PC-3 (cell line): ENCODE measurements around the gene CDH4. TPM values are rescaled to one million over a fixed set of nuclear protein-coding genes. Genes with fewer than 3 reads are reported as not detected.

Source experiments
- ATAC-seq: fragments of 200-7000 bp; cut with Tn5 transposase; 2 replicates; pipeline ENCODE4 v1.9.1; 2020; ENCODE audit warnings: mild to moderate bottlenecking, moderate library complexity
- BruUV-seq: library from RNA; stranded (reverse); fragments of 400-500 nt; replicated peaks from 2 replicates; lab custom pipeline; 2021; lab: Mats Ljungman, UMichigan
- CTCF ChIA-PET: fragments of 300-600 bp; sonication (Branson Sonifier 250); formaldehyde crosslinking; loops from one replicate; lab custom pipeline; 2022; ENCODE audit warnings: antibody characterized with exemption; lab: Charles Lee
- POLR2A ChIA-PET: fragments of 300-600 bp; sonication (Branson Sonifier 250); formaldehyde crosslinking; loops from one replicate; lab custom pipeline; 2022; ENCODE audit warnings: antibody characterized with exemption; ENCODE audit not compliant: unreplicated experiment; lab: Charles Lee
- DNase-seq: peaks from one replicate; pipeline ENCODE4 v3.0.0-alpha.2; 2015
- H2AFZ ChIP-seq: fragments of 300-600 bp; sonication (generic); 2 replicates; pipeline ENCODE4 v1.6.0; 2016; ENCODE audit warnings: antibody characterized with exemption, low read length
- H3F3A ChIP-seq: fragments of 300-600 bp; sonication (generic); one replicate; pipeline ENCODE4 v1.6.0; 2017; ENCODE audit warnings: antibody characterized with exemption, low read length, control low read depth, mild to moderate bottlenecking; ENCODE audit not compliant: unreplicated experiment
- H3K27ac ChIP-seq: fragments of 300-600 bp; sonication (generic); 2 replicates; pipeline ENCODE4 v1.5.1; 2016; ENCODE audit warnings: mild to moderate bottlenecking, low read length
- H3K27me3 ChIP-seq: fragments of 300-600 bp; sonication (generic); 2 replicates; pipeline ENCODE4 v1.6.1; 2016; ENCODE audit warnings: low read length, mixed read lengths
- H3K36me3 ChIP-seq: fragments of 300-600 bp; sonication (generic); 2 replicates; pipeline ENCODE4 v1.6.1; 2016; ENCODE audit warnings: low read depth, mixed run types, low read length, mixed read lengths
- H3K4me1 ChIP-seq: fragments of 300-600 bp; sonication (generic); 2 replicates; pipeline ENCODE4 v1.5.1; 2016; ENCODE audit warnings: low read length; ENCODE audit not compliant: insufficient read depth
- H3K4me2 ChIP-seq: fragments of 300-600 bp; sonication (generic); 2 replicates; pipeline ENCODE4 v1.6.0; 2016; ENCODE audit warnings: low read length
- H3K4me3 ChIP-seq: fragments of 300-600 bp; sonication (generic); 2 replicates; pipeline ENCODE4 v1.5.1; 2016; ENCODE audit warnings: mild to moderate bottlenecking, low read length, mixed read lengths
- H3K79me2 ChIP-seq: fragments of 300-600 bp; sonication (generic); 2 replicates; pipeline ENCODE4 v1.6.1; 2017; ENCODE audit warnings: low read length, mixed read lengths
- H3K9ac ChIP-seq: fragments of 300-600 bp; sonication (generic); 2 replicates; pipeline ENCODE4 v1.6.0; 2016; ENCODE audit warnings: mild to moderate bottlenecking, low read length
- H3K9me2 ChIP-seq: fragments of 300-600 bp; sonication (generic); replicated peaks from 2 replicates; pipeline ENCODE4 v1.6.1; 2016; ENCODE audit warnings: mixed run types, low read length, mixed read lengths
- H3K9me3 ChIP-seq: fragments of 300-600 bp; sonication (generic); 2 replicates; pipeline ENCODE4 v1.6.1; 2016; ENCODE audit warnings: low read length, mixed read lengths
- H4K20me1 ChIP-seq: fragments of 300-600 bp; sonication (generic); 2 replicates; pipeline ENCODE4 v1.6.1; 2016; ENCODE audit warnings: low read length, mixed read lengths
- EZH2 ChIP-seq: fragments of 300-600 bp; sonication (generic); IDR thresholded peaks from one replicate; pipeline ENCODE4 v1.6.1; 2017; ENCODE audit warnings: antibody characterized with exemption, mild to moderate bottlenecking, low read length; ENCODE audit not compliant: unreplicated experiment
- EZH2phosphoT487 ChIP-seq: fragments of 300-600 bp; sonication (generic); IDR thresholded peaks from 2 replicates; pipeline ENCODE4 v1.6.1; 2018; ENCODE audit warnings: mild to moderate bottlenecking, antibody characterized with exemption, low read length, borderline replicate concordance
- intact Hi-C: fragments of 100-400 bp; cut with micrococcal nuclease; formaldehyde crosslinking; loops from 2 replicates; pipeline ENCODE4 v1.9.0; 2023
- total RNA-seq: library from RNA; depleted of rRNA; stranded (reverse); fragments of >200 nt; gene quantifications from 2 replicates; pipeline ENCODE4 v1.2.3, GENCODE V29; 2014
- TF ChIP-seq, protein P1 (sequence below): fragments of 300-600 bp; sonication (generic); conservative IDR thresholded peaks from 2 replicates; pipeline ENCODE4 v1.5.1; 2017; ENCODE audit warnings: antibody characterized with exemption, low read depth, mild to moderate bottlenecking, low read length

CDH4 gene
- total RNA-seq, 1 experiment from 2014 or later: not detected

DNA sequence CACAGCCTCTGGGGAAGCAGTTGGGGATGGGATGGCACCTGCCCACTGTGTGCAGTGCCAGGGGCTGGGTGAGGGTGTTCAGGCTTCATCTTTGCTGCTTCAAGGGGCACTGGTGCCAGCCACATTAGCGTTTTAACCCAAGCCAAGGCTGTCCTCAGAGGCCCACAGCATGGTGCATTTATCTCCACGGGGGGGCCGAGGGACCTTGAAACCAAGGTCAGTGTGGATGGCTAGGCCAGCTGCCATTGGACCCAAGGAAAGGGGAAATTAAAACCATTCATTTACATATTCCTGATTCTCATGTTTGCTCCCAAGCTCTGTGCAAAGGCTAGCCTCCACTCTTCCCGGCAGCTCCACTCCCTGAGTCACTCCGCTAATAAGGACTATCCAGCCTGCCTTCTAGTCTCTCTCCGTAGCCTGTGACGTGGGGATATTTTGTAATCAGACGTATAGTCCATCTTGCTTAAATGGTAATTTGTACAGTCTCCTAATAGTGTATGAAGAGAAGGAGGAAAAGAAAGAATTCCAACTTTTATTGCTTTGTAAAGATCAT is 197.1 kb downstream of the CDH4 start:
- intact Hi-C loops: no loop called here
- H3K4me1 ChIP-seq: no peaks in the 10 kb centered on the region
- ChIA-PET CTCF (no interaction called here), POLR2A (no interaction called here)
- H3K9me3 ChIP-seq: no peaks in the 10 kb centered on the region
- TF ChIP-seq EZH2phosphoT487 (no peak), EZH2 (no peak)
- TF ChIP-seq, protein P1, sequence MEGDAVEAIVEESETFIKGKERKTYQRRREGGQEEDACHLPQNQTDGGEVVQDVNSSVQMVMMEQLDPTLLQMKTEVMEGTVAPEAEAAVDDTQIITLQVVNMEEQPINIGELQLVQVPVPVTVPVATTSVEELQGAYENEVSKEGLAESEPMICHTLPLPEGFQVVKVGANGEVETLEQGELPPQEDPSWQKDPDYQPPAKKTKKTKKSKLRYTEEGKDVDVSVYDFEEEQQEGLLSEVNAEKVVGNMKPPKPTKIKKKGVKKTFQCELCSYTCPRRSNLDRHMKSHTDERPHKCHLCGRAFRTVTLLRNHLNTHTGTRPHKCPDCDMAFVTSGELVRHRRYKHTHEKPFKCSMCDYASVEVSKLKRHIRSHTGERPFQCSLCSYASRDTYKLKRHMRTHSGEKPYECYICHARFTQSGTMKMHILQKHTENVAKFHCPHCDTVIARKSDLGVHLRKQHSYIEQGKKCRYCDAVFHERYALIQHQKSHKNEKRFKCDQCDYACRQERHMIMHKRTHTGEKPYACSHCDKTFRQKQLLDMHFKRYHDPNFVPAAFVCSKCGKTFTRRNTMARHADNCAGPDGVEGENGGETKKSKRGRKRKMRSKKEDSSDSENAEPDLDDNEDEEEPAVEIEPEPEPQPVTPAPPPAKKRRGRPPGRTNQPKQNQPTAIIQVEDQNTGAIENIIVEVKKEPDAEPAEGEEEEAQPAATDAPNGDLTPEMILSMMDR: no peak
- no peak overlapping the region for H3K27ac ChIP-seq
- H3K27me3 ChIP-seq: peaks cover 11% of the 10 kb centered on the region
- no peak overlapping the region for H2AFZ ChIP-seq
- H3K4me3 ChIP-seq: no peak overlapping the region
- no peaks in the 10 kb centered on the region for H3F3A ChIP-seq
- no peaks in the 10 kb centered on the region for H3K36me3 ChIP-seq
- DNase-seq (no peak), ATAC-seq (no peak)
- H3K4me2 ChIP-seq: no peak overlapping the region
- H4K20me1 ChIP-seq: no peaks in the 10 kb centered on the region
- no TSS peak for BruUV-seq
- no peaks in the 10 kb centered on the region for H3K9me2 ChIP-seq
- H3K79me2 ChIP-seq: no peaks in the 10 kb centered on the region
- H3K9ac ChIP-seq: no peak overlapping the region

DNA sequence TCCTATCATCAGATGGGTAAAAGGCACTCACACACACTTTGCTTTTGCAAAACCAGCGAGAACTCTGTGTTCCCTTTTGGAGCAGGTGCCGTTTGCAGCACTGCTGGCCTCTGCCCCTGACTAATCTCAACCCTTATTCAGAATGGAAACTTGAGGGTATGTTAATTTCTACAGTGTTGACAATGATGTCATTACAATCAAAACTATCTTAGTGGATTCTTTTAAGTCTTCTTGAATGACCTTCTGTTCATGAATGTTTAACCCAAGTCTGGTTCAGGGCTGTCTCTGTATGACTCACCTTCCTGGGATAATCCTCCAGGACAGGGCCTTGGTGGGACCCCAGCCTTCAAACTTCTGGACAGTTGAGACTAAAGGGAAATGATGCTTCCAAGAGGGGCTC is 197.9 kb downstream of the CDH4 start:
- Histone ChIP-seq H3K27me3 (peaks cover 11% of the 10 kb centered on the region), H3K9me2 (no peaks in the 10 kb centered on the region), H3K9ac (no peak overlapping the region), H3K36me3 (no peaks in the 10 kb centered on the region), H2AFZ (no peak overlapping the region), H3K4me1 (no peaks in the 10 kb centered on the region), H4K20me1 (no peaks in the 10 kb centered on the region), H3K27ac (no peak overlapping the region), H3F3A (no peaks in the 10 kb centered on the region), H3K79me2 (no peaks in the 10 kb centered on the region), H3K4me3 (no peak overlapping the region), H3K9me3 (no peaks in the 10 kb centered on the region), H3K4me2 (no peak overlapping the region)
- intact Hi-C loops: no loop called here
- POLR2A ChIA-PET: no interaction called here
- BruUV-seq: no TSS peak
- CTCF ChIA-PET: no interaction called here
- DNase-seq: no peak
- TF ChIP-seq, protein P1: no peak
- ATAC-seq: no peak

DNA sequence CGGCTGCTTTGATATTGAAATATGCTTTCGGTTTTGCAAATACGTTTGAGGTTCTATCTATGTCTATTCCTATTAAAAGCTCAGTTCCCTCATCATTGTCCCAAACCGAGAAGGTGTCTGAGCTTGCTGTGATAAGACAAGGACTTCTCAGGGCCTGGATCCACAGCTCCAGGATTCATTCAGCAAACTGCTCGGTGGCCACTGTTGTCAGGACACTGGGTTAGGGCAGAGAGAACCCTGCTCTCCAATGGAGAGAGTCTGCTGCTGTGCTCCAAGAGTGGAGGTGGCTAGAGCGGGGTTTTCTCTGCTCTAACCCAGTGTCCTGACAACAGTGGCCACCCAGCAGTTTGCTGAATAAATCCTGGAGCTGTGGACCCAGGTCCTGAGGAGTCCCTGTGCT is 198.5 kb downstream of the CDH4 start:
- no peaks in the 10 kb centered on the region for H4K20me1 ChIP-seq
- H3K9ac ChIP-seq: no peak overlapping the region
- H3K9me2 ChIP-seq: no peaks in the 10 kb centered on the region
- CTCF ChIA-PET: no interaction called here
- no TSS peak for BruUV-seq
- no peaks in the 10 kb centered on the region; the same call in 1 of the 2 replicates for H3K9me3 ChIP-seq
- no peak overlapping the region for H3K4me2 ChIP-seq
- H3K36me3 ChIP-seq: no peaks in the 10 kb centered on the region
- H3F3A ChIP-seq: no peaks in the 10 kb centered on the region
- intact Hi-C loops: no loop called here
- no peaks in the 10 kb centered on the region for H3K79me2 ChIP-seq
- DNase-seq (no peak), ATAC-seq (no peak)
- H3K4me1 ChIP-seq: no peaks in the 10 kb centered on the region
- H2AFZ ChIP-seq: no peak overlapping the region
- no peak overlapping the region for H3K4me3 ChIP-seq
- H3K27ac ChIP-seq: no peak overlapping the region
- POLR2A ChIA-PET: no interaction called here
- H3K27me3 ChIP-seq: peaks cover 11% of the 10 kb centered on the region
- TF ChIP-seq EZH2 (no peak), EZH2phosphoT487 (no peak)
- TF ChIP-seq, protein P1: no peak
